HuH-7 (cell line): ENCODE measurements around the gene BMERB1.
"Not testable (repeated sequence)": the region's sequence is repeated elsewhere in the genome, so short reads cannot be mapped to it uniquely, and the experiment has no call there.

Source experiments
- DNase-seq: peaks from one replicate; pipeline ENCODE4 v3.0.0; 2011; ENCODE audit warnings: low spot score

Gene BMERB1

GRCh38 chr16:15564604-15565339 is 130.4 kb downstream of the BMERB1 start:
- no peak for DNase-seq

- no peak for DNase-seq
These were observed 131.7 kb downstream of the BMERB1 start for GRCh38 chr16:15566095-15566494.

- DNase-seq, result no peak
These were observed 133.4 kb downstream of the BMERB1 start for GRCh38 chr16:15567823-15568222.

GRCh38 chr16:15570666-15571065 is 136.3 kb downstream of the BMERB1 start:
- not testable (repeated sequence) for DNase-seq

GRCh38 chr16:15571557-15571956 is 137.2 kb downstream of the BMERB1 start:
- DNase-seq, result no peak

GRCh38 chr16:15572329-15573001 is 138.1 kb downstream of the BMERB1 start:
- no peak for DNase-seq

- no peak for DNase-seq
These were observed 139.0 kb downstream of the BMERB1 start for GRCh38 chr16:15573274-15573895.

- DNase-seq, result not testable (repeated sequence)
These were observed 139.7 kb downstream of the BMERB1 start for GRCh38 chr16:15573896-15574613.

GRCh38 chr16:15574614-15574948 is 140.2 kb downstream of the BMERB1 start:
- DNase-seq, result no peak

- DNase-seq, result no peak
These were observed 141.1 kb downstream of the BMERB1 start for GRCh38 chr16:15575293-15576049.

GRCh38 chr16:15576960-15577958 is 142.9 kb downstream of the BMERB1 start:
- no peak for DNase-seq

GRCh38 chr16:15578824-15579223 is 144.4 kb downstream of the BMERB1 start:
- no peak for DNase-seq

GRCh38 chr16:15581127-15581815 is 146.9 kb downstream of the BMERB1 start:
- no peak for DNase-seq

GRCh38 chr16:15583526-15583925 is 149.1 kb downstream of the BMERB1 start:
- DNase-seq, result no peak

GRCh38 chr16:15585956-15586355 is 151.6 kb downstream of the BMERB1 start:
- no peak for DNase-seq

GRCh38 chr16:15586716-15587115 is 152.3 kb downstream of the BMERB1 start:
- DNase-seq, result no peak

- no peak for DNase-seq
These were observed 152.9 kb downstream of the BMERB1 start for GRCh38 chr16:15587152-15587825.

- no peak for DNase-seq
These were observed 157.9 kb downstream of the BMERB1 start for GRCh38 chr16:15592324-15592723.

GRCh38 chr16:15593235-15593634 is 158.8 kb downstream of the BMERB1 start:
- no peak for DNase-seq
